Esophagus muscularis mucosa (tissue), 3 donors: ENCODE measurements around the gene MOGAT1.

Source experiments
- CTCF ChIP-seq, 3 experiments: fragments of 200-600 bp in 2 of 3; fragments of 450-650 bp in 1 of 3; sonication (generic) in 2 of 3; IDR thresholded peaks; one replicate each; pipeline ENCODE4 v1.5.1; 2017 to 2019; ENCODE audit warnings: antibody characterized with exemption in 3 of 3, mild to moderate bottlenecking in 2 of 3, moderate library complexity in 1 of 3
- EP300 ChIP-seq: sonication (generic); formaldehyde crosslinking; IDR thresholded peaks from one replicate; pipeline ENCODE4 v1.6.1; 2017; ENCODE audit warnings: antibody characterized with exemption

GRCh38 chr2:222693837-222694236 lies 22.4 kb downstream of the MOGAT1 start:
- TF ChIP-seq CTCF (IDR thresholded peaks at IDR 0.05) = no peak
- TF ChIP-seq EP300 = no peak
